HG03095 (cell line): Measurements from ENCODE around the gene DCAF4.

ENCODE experiments used
- ATAC-seq: cut with Tn5 transposase; IDR thresholded peaks from one replicate; pipeline ENCODE4 v1.9.1; 2021; ENCODE audit warnings: moderate library complexity; ENCODE audit not compliant: unreplicated experiment

The DCAF4 gene

GRCh38 chr14:72926292-72927028 lies at the start of gene DCAF4:
Gene DCAF4, plus strand, starts transcription at chr14:72926464. Its CDS starts 11,515 bp downstream, at chr14:72937979.
- ATAC-seq: peak; percentile 96

- ATAC-seq: no peak
These were observed 49.6 kb upstream of the DCAF4 start for GRCh38 chr14:72876710-72877063.

GRCh38 chr14:72878746-72879145 lies 47.5 kb upstream of the DCAF4 start:
- no peak for ATAC-seq

GRCh38 chr14:72879431-72879830 lies 46.8 kb upstream of the DCAF4 start:
- no peak for ATAC-seq

- no peak for ATAC-seq
These were observed 46.1 kb upstream of the DCAF4 start for GRCh38 chr14:72880164-72880563.

- ATAC-seq: no peak
These were observed 45.4 kb upstream of the DCAF4 start for GRCh38 chr14:72880820-72881219.

- no peak for ATAC-seq
These were observed 44.7 kb upstream of the DCAF4 start for GRCh38 chr14:72881543-72881942.

GRCh38 chr14:72882047-72882446 lies 44.2 kb upstream of the DCAF4 start:
- ATAC-seq: no peak

- no peak for ATAC-seq
These were observed 43.8 kb upstream of the DCAF4 start for GRCh38 chr14:72882463-72882862.

- ATAC-seq: no peak
These were observed 43.2 kb upstream of the DCAF4 start for GRCh38 chr14:72883109-72883508.

- no peak for ATAC-seq
These were observed 42.3 kb upstream of the DCAF4 start for GRCh38 chr14:72883961-72884360.

- ATAC-seq: no peak
These were observed 41.9 kb upstream of the DCAF4 start for GRCh38 chr14:72884386-72884785.

GRCh38 chr14:72887514-72887913 lies 38.8 kb upstream of the DCAF4 start:
- ATAC-seq: no peak

- ATAC-seq: no peak
These were observed 38.1 kb upstream of the DCAF4 start for GRCh38 chr14:72888192-72888591.

- ATAC-seq: no peak
These were observed 37.5 kb upstream of the DCAF4 start for GRCh38 chr14:72888636-72889201.

- no peak for ATAC-seq
These were observed 36.9 kb upstream of the DCAF4 start for GRCh38 chr14:72889366-72889765.

GRCh38 chr14:72891666-72892102 lies 34.6 kb upstream of the DCAF4 start:
- ATAC-seq: no peak

- ATAC-seq: no peak
These were observed 34.0 kb upstream of the DCAF4 start for GRCh38 chr14:72892103-72892878.

GRCh38 chr14:72892879-72893635 lies 33.2 kb upstream of the DCAF4 start:
- no peak for ATAC-seq

GRCh38 chr14:72893636-72894322 lies 32.5 kb upstream of the DCAF4 start, which contains the start of gene DPF3:
Gene DPF3, minus strand, starts transcription at chr14:72894101. Its CDS starts 13 bp downstream, at chr14:72894088.
- peak; percentile 97 for ATAC-seq

GRCh38 chr14:72894323-72894622 lies 32.0 kb upstream of the DCAF4 start:
- no peak for ATAC-seq
